ENCODE results near the gene MACO1. TPM values are rescaled to one million over a fixed set of nuclear protein-coding genes. Genes with fewer than 3 reads are reported as not detected.

The MACO1 gene
- total and polyA plus RNA-seq, 2 of the 8 experiments (the other 6 are each of a cell fraction or from before 2014, with no cell fraction given), result 3.5 to 15.1 TPM

DNA sequence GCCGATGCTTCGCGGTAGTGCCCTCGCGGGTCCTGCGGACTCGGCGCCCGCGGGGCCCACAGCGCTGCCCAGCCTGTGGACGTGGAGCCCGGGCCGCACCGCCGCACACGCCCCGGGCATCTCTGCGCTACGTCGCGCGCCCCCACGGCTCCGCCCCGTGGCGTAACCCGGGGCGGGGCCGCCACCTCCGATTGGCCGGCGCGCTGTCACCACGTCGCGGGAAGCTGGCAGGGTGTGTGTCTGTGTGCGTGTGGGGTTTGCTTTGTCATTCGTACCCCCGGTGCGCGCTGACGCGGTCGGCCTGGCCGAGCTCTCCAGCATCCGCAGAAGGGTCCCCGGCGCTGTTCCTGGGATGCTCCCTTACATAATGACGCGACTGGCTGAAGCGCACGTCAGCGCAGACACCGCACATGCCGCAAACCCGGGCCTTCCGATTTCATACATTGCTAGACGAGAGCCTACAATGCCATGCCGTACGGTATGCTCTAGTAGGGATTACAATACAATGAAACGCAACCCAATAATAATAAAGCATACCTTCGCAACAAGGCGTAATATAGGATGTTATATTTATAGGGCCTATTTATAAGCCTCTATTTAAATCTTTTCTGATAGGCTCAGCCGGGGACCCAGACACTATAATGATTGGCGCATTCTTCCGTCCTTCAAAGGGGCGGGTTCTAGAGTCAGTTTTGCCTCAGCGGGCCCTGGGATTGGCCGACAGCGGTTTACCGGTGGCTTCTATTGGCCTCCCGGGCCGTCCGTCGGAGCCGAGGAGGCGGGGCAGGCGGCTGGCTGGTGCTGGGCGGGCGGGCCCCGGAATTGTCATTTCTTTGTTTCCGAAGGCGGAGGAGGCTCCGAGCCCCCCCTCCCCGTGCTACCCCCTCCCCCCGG is at the start of gene MACO1 (continued):
- TF ChIP-seq CTBP2 (IDR thresholded peaks at IDR 0.05; ENCODE audit: borderline replicate concordance, insufficient read depth, insufficient read length, low read length) (no peak), GTF2F1 (IDR thresholded peaks at IDR 0.05; ENCODE audit: borderline replicate concordance, low read depth, low read length) (no peak), HDAC6 (IDR thresholded peaks at IDR 0.05; ENCODE audit: low read depth, low read length) (no peak), CREB1 (IDR thresholded peaks at IDR 0.05) (peak; percentile 81), SAP30 (IDR thresholded peaks at IDR 0.05; ENCODE audit: insufficient read depth, insufficient replicate concordance, low read length) (peak; percentile 87), POU5F1 (IDR thresholded peaks at IDR 0.05; ENCODE audit: low read depth, low read length) (no peak), JUND (IDR thresholded peaks at IDR 0.05; ENCODE audit: low read length) (no peak), POLR2A (IDR thresholded peaks at IDR 0.05; ENCODE audit: control extremely low read depth in 1 of 2, low read depth in 2 of 2, low read length in 2 of 2) (peak in 1 of 2 experiments; percentile 63; a peak in 2 of 3 replicates), RXRA (IDR thresholded peaks at IDR 0.05; ENCODE audit: insufficient read depth, low read depth, low read length) (no peak), YY1 (IDR thresholded peaks at IDR 0.05; ENCODE audit: low read depth, low read length) (no peak), PHF8 (conservative IDR thresholded peaks at IDR 0.05; ENCODE audit: low read depth, low read length) (peak; percentile 69; the same call in 1 of the 2 replicates), ASH2L (IDR thresholded peaks at IDR 0.05; ENCODE audit: low read length) (peak; percentile 46), NRF1 (IDR thresholded peaks at IDR 0.05; ENCODE audit: low read depth, low read length) (no peak), KDM5A (IDR thresholded peaks at IDR 0.05; ENCODE audit: low read length) (no peak), KDM4A (IDR thresholded peaks at IDR 0.05; ENCODE audit: low read depth, low read length, severe bottlenecking) (peak; percentile 97)
- TF ChIP-seq, protein P1, sequence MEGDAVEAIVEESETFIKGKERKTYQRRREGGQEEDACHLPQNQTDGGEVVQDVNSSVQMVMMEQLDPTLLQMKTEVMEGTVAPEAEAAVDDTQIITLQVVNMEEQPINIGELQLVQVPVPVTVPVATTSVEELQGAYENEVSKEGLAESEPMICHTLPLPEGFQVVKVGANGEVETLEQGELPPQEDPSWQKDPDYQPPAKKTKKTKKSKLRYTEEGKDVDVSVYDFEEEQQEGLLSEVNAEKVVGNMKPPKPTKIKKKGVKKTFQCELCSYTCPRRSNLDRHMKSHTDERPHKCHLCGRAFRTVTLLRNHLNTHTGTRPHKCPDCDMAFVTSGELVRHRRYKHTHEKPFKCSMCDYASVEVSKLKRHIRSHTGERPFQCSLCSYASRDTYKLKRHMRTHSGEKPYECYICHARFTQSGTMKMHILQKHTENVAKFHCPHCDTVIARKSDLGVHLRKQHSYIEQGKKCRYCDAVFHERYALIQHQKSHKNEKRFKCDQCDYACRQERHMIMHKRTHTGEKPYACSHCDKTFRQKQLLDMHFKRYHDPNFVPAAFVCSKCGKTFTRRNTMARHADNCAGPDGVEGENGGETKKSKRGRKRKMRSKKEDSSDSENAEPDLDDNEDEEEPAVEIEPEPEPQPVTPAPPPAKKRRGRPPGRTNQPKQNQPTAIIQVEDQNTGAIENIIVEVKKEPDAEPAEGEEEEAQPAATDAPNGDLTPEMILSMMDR (IDR thresholded peaks at IDR 0.05; ENCODE audit: control extremely low read depth in 1 of 3, insufficient read depth in 1 of 3, low read depth in 1 of 3, low read length in 3 of 3), result no peak
- TF ChIP-seq, protein P2, sequence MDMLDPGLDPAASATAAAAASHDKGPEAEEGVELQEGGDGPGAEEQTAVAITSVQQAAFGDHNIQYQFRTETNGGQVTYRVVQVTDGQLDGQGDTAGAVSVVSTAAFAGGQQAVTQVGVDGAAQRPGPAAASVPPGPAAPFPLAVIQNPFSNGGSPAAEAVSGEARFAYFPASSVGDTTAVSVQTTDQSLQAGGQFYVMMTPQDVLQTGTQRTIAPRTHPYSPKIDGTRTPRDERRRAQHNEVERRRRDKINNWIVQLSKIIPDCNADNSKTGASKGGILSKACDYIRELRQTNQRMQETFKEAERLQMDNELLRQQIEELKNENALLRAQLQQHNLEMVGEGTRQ (IDR thresholded peaks at IDR 0.05; ENCODE audit: low read length), result no peak
